Hepatocyte (in vitro differentiated cells): ENCODE measurements around the gene UBTF. TPM values are rescaled to one million over a fixed set of nuclear protein-coding genes. Genes with fewer than 3 reads are reported as not detected.
A peak's percentile ranks its signal among the peaks of the same experiment; 100 is the strongest.

Experiments
- DNase-seq: peaks from one replicate; pipeline ENCODE4 v3.0.0-alpha.2; 2016; ENCODE audit warnings: low spot score
- H2AFZ ChIP-seq: fragments of 200-600 bp; sonication (generic); 2 replicates; pipeline ENCODE4 v1.6.0; 2016; ENCODE audit warnings: antibody characterized with exemption, mild to moderate bottlenecking
- H3K27ac ChIP-seq: fragments of 200-600 bp; sonication (generic); 2 replicates; pipeline ENCODE4 v1.5.1; 2016; ENCODE audit warnings: mild to moderate bottlenecking
- H3K27me3 ChIP-seq: fragments of 200-600 bp; sonication (generic); 2 replicates; pipeline ENCODE4 v1.6.1; 2016
- H3K36me3 ChIP-seq: fragments of 200-600 bp; sonication (generic); replicated peaks from 2 replicates; pipeline ENCODE4 v1.5.1; 2016; ENCODE audit warnings: low read depth; ENCODE audit not compliant: insufficient read depth
- H3K4me1 ChIP-seq: fragments of 200-600 bp; sonication (generic); 2 replicates; pipeline ENCODE4 v1.5.1; 2016; ENCODE audit warnings: mild to moderate bottlenecking, moderate library complexity; ENCODE audit not compliant: insufficient read depth
- H3K4me2 ChIP-seq: fragments of 200-600 bp; sonication (generic); 2 replicates; pipeline ENCODE4 v1.6.0; 2016
- H3K4me3 ChIP-seq: fragments of 200-600 bp; sonication (generic); 2 replicates; pipeline ENCODE4 v1.5.1; 2016; ENCODE audit warnings: mild to moderate bottlenecking
- H3K79me2 ChIP-seq: fragments of 200-600 bp; sonication (generic); 2 replicates; pipeline ENCODE4 v1.6.0; 2017; ENCODE audit warnings: mild to moderate bottlenecking
- H3K9me2 ChIP-seq: fragments of 200-600 bp; sonication (generic); replicated peaks from 2 replicates; pipeline ENCODE4 v1.6.0; 2017; ENCODE audit warnings: mild to moderate bottlenecking; ENCODE audit not compliant: insufficient read depth
- H3K9me3 ChIP-seq: fragments of 200-600 bp; sonication (generic); 2 replicates; pipeline ENCODE4 v1.5.1; 2016; ENCODE audit warnings: low read depth, mild to moderate bottlenecking
- H4K20me1 ChIP-seq: fragments of 200-600 bp; sonication (generic); 2 replicates; pipeline ENCODE4 v1.6.0; 2016; ENCODE audit warnings: mild to moderate bottlenecking; ENCODE audit not compliant: insufficient read depth, poor library complexity, severe bottlenecking
- CTCF ChIP-seq: fragments of 200-600 bp; sonication (generic); IDR thresholded peaks from 2 replicates; pipeline ENCODE4 v1.5.1; 2016; ENCODE audit warnings: antibody characterized with exemption, mild to moderate bottlenecking; ENCODE audit not compliant: poor library complexity
- EZH2 ChIP-seq: fragments of 200-600 bp; sonication (generic); IDR thresholded peaks from 2 replicates; pipeline ENCODE4 v1.6.1; 2016; ENCODE audit warnings: antibody characterized with exemption, mild to moderate bottlenecking, borderline replicate concordance
- EZH2phosphoT487 ChIP-seq: fragments of 200-600 bp; sonication (generic); IDR thresholded peaks from one replicate; pipeline ENCODE4 v1.6.1; 2018; ENCODE audit warnings: antibody characterized with exemption, mild to moderate bottlenecking, low read depth, moderate library complexity; ENCODE audit not compliant: unreplicated experiment, severe bottlenecking
- WGBS: methylation state at CpG from one replicate; pipeline ENCODE4 v1.1.6; 2016; ENCODE audit warnings: low lambda C conversion rate; ENCODE audit errors: missing lambda C conversion rate; 5-methylcytosine and 5-hydroxymethylcytosine counted together
- polyA plus RNA-seq: library from polyadenylated mRNA; unstranded; fragments of >200 nt; fragmentation: Nextera tagmentation; extraction: Ambion mirVana; gene quantifications from 2 replicates; pipeline ENCODE4 v1.2.1, GENCODE V29; 2016
- total RNA-seq: library from RNA; depleted of rRNA; stranded (reverse); fragments of >200 nt; gene quantifications from 2 replicates; pipeline ENCODE4 v1.2.3, GENCODE V29; 2014

UBTF gene
- total and polyA plus RNA-seq, 2 experiments from 2014 or later, result 35.0 to 41.1 TPM

GRCh38 chr17:44202756-44203155 is 16.7 kb downstream of the UBTF start:
- H2AFZ ChIP-seq, result no peak overlapping the region
- no peak overlapping the region for H3K4me2 ChIP-seq
- no peak overlapping the region for H3K4me3 ChIP-seq
- H4K20me1 ChIP-seq, result peaks cover under 1% of the 10 kb centered on the region
- peaks cover 12% of the 10 kb centered on the region for H3K4me1 ChIP-seq
- no peak overlapping the region for H3K27ac ChIP-seq
- no peaks in the 10 kb centered on the region for H3K9me2 ChIP-seq
- peaks cover 17% of the 10 kb centered on the region for H3K79me2 ChIP-seq
- WGBS, result 86% methylated on average over 4 of the region's 4 CpGs
- no peaks in the 10 kb centered on the region for H3K36me3 ChIP-seq
- no peaks in the 10 kb centered on the region for H3K27me3 ChIP-seq
- DNase-seq, result no peak
- no peak for TF ChIP-seq EZH2phosphoT487
- TF ChIP-seq CTCF, result no peak
- no peaks in the 10 kb centered on the region for H3K9me3 ChIP-seq

GRCh38 chr17:44200478-44201155 is 18.9 kb downstream of the UBTF start:
- peak overlapping the region; percentile 65 for H3K4me3 ChIP-seq
- no peaks in the 10 kb centered on the region for H3K9me2 ChIP-seq
- no peaks in the 10 kb centered on the region for H3K9me3 ChIP-seq
- H4K20me1 ChIP-seq, result peaks cover 3% of the 10 kb centered on the region
- H3K4me2 ChIP-seq, result peak overlapping the region; percentile 91
- H3K4me1 ChIP-seq, result peaks cover 18% of the 10 kb centered on the region
- no peak for TF ChIP-seq EZH2phosphoT487
- TF ChIP-seq EZH2, result no peak
- no peak for TF ChIP-seq CTCF
- WGBS, result 12% methylated on average over 26 of the region's 36 CpGs
- peak overlapping the region; percentile 97 for H3K27ac ChIP-seq
- H3K27me3 ChIP-seq, result no peaks in the 10 kb centered on the region
- H2AFZ ChIP-seq, result peak overlapping the region; percentile 86
- no peaks in the 10 kb centered on the region for H3K36me3 ChIP-seq
- DNase-seq, result peak; percentile 49
- peaks cover 38% of the 10 kb centered on the region for H3K79me2 ChIP-seq

- peak within 1 kb of the TSS; percentile 95 for H3K4me3 ChIP-seq
- no peaks in the 10 kb centered on the region for H3K9me2 ChIP-seq
- H3K79me2 ChIP-seq, result peaks cover 44% of the 10 kb centered on the region
- no peaks in the 10 kb centered on the region for H3K9me3 ChIP-seq
- peak within 1 kb of the TSS; percentile 100 for H3K27ac ChIP-seq
- peak; percentile 100 for DNase-seq
- no peaks in the 10 kb centered on the region for H3K27me3 ChIP-seq
- peak within 1 kb of the TSS; percentile 86 for H2AFZ ChIP-seq
- peak within 1 kb of the TSS; percentile 97 for H3K4me2 ChIP-seq
- peaks cover 18% of the 10 kb centered on the region for H3K4me1 ChIP-seq
- no peak for TF ChIP-seq CTCF
- no peak for TF ChIP-seq EZH2phosphoT487
- no peak for TF ChIP-seq EZH2
- H3K36me3 ChIP-seq, result no peaks in the 10 kb centered on the region
- H4K20me1 ChIP-seq, result peaks cover 3% of the 10 kb centered on the region
- WGBS, result 0% methylated on average over 15 of the region's 126 CpGs
Measured at GRCh38 chr17:44199553-44200477, 19.7 kb downstream of the UBTF start, which contains the start of gene ATXN7L3. Gene ATXN7L3, minus strand, starts transcription at chr17:44199884. Its CDS starts 1,814 bp downstream, at chr17:44198070.
